HUES64 (cell line): ENCODE results near the gene OXT.

Experiments
- H3K27ac ChIP-seq: 2 replicates; pipeline ENCODE4 v1.7.0; 2013; ENCODE audit warnings: low read depth, low read length, inconsistent platforms
- H3K27me3 ChIP-seq: 2 replicates; pipeline ENCODE4 v1.6.1; 2013; ENCODE audit warnings: mild to moderate bottlenecking, low read length; ENCODE audit not compliant: insufficient read depth
- H3K36me3 ChIP-seq: 2 replicates; pipeline ENCODE4 v1.6.1; 2013; ENCODE audit warnings: mild to moderate bottlenecking, low read length; ENCODE audit not compliant: insufficient read depth
- H3K4me1 ChIP-seq: 2 replicates; pipeline ENCODE4 v1.6.1; 2013; ENCODE audit warnings: mild to moderate bottlenecking, low read length, moderate library complexity; ENCODE audit not compliant: insufficient read depth
- H3K4me3 ChIP-seq: 2 replicates; pipeline ENCODE4 v1.5.1; 2013; ENCODE audit warnings: mild to moderate bottlenecking, low read length, moderate library complexity
- H3K9ac ChIP-seq: 2 replicates; pipeline ENCODE4 v1.6.1; 2013; ENCODE audit warnings: mild to moderate bottlenecking, low read depth, low read length
- H3K9me3 ChIP-seq: 2 replicates; pipeline ENCODE4 v1.6.1; 2013; ENCODE audit warnings: low read depth, low read length; ENCODE audit not compliant: insufficient read depth
- WGBS: fragments of 150-250, 120-280 bp; methylation state at CpG from one replicate; pipeline ENCODE4 v1.1.7; 2013; ENCODE audit warnings: missing lambda C conversion rate; 5-methylcytosine and 5-hydroxymethylcytosine counted together

Gene OXT

GRCh38 chr20:3092611-3093379 is 21.4 kb downstream of the OXT start:
- H3K36me3 ChIP-seq: no peaks in the 10 kb centered on the region
- H3K27ac ChIP-seq: no peak overlapping the region
- H3K9me3 ChIP-seq: no peaks in the 10 kb centered on the region
- 13% methylated on average over 81 of the region's 81 CpGs for WGBS
- peak overlapping the region; percentile 75 for H3K9ac ChIP-seq
- no peaks in the 10 kb centered on the region for H3K4me1 ChIP-seq
- H3K27me3 ChIP-seq: peaks cover 39% of the 10 kb centered on the region
- H3K4me3 ChIP-seq: peak overlapping the region; percentile 56

GRCh38 chr20:3093861-3094361 is 22.5 kb downstream of the OXT start:
- H3K36me3 ChIP-seq: no peaks in the 10 kb centered on the region
- H3K9ac ChIP-seq: no peak overlapping the region
- no peaks in the 10 kb centered on the region for H3K9me3 ChIP-seq
- H3K27ac ChIP-seq: no peak overlapping the region
- peaks cover 39% of the 10 kb centered on the region for H3K27me3 ChIP-seq
- H3K4me1 ChIP-seq: no peaks in the 10 kb centered on the region
- no peak overlapping the region for H3K4me3 ChIP-seq
- WGBS: 92% methylated on average over 9 of the region's 10 CpGs

GRCh38 chr20:3094848-3095629 is 23.6 kb downstream of the OXT start:
- H3K27me3 ChIP-seq: peaks cover 35% of the 10 kb centered on the region
- H3K9me3 ChIP-seq: no peaks in the 10 kb centered on the region
- no peaks in the 10 kb centered on the region for H3K4me1 ChIP-seq
- WGBS: 92% methylated on average over 13 of the region's 13 CpGs
- H3K27ac ChIP-seq: no peak overlapping the region
- no peaks in the 10 kb centered on the region for H3K36me3 ChIP-seq
- no peak overlapping the region for H3K4me3 ChIP-seq
- no peak overlapping the region for H3K9ac ChIP-seq

- no peaks in the 10 kb centered on the region for H3K36me3 ChIP-seq
- no peak overlapping the region for H3K27ac ChIP-seq
- no peak overlapping the region for H3K9ac ChIP-seq
- H3K9me3 ChIP-seq: no peaks in the 10 kb centered on the region
- no peaks in the 10 kb centered on the region for H3K4me1 ChIP-seq
- no peaks in the 10 kb centered on the region for H3K27me3 ChIP-seq
- WGBS: 93% methylated on average over 7 of the region's 7 CpGs
- H3K4me3 ChIP-seq: no peak overlapping the region
These were observed 29.1 kb downstream of the OXT start for GRCh38 chr20:3100480-3100879.

GRCh38 chr20:3101251-3101650 is 29.8 kb downstream of the OXT start:
- 94% methylated on average over 6 of the region's 6 CpGs for WGBS
- no peaks in the 10 kb centered on the region for H3K4me1 ChIP-seq
- H3K4me3 ChIP-seq: no peak overlapping the region
- H3K27me3 ChIP-seq: no peaks in the 10 kb centered on the region
- H3K9ac ChIP-seq: no peak overlapping the region
- H3K9me3 ChIP-seq: no peaks in the 10 kb centered on the region
- no peaks in the 10 kb centered on the region for H3K36me3 ChIP-seq
- H3K27ac ChIP-seq: no peak overlapping the region

- 96% methylated on average over 21 of the region's 21 CpGs for WGBS
- Histone ChIP-seq H3K27ac (no peak overlapping the region), H3K27me3 (no peaks in the 10 kb centered on the region), H3K36me3 (no peaks in the 10 kb centered on the region), H3K9ac (no peak overlapping the region), H3K4me3 (no peak overlapping the region), H3K4me1 (no peaks in the 10 kb centered on the region), H3K9me3 (no peaks in the 10 kb centered on the region)
These were observed 30.5 kb downstream of the OXT start for GRCh38 chr20:3101737-3102574.

- Histone ChIP-seq H3K4me1 (no peaks in the 10 kb centered on the region), H3K9ac (no peak overlapping the region), H3K4me3 (no peak overlapping the region), H3K27me3 (no peaks in the 10 kb centered on the region), H3K27ac (no peak overlapping the region), H3K9me3 (no peaks in the 10 kb centered on the region), H3K36me3 (no peaks in the 10 kb centered on the region)
- WGBS: 89% methylated on average over 13 of the region's 13 CpGs
These were observed 31.4 kb downstream of the OXT start for GRCh38 chr20:3102575-3103368.

GRCh38 chr20:3103369-3104032 is 32.1 kb downstream of the OXT start:
- H3K9me3 ChIP-seq: no peaks in the 10 kb centered on the region
- no peaks in the 10 kb centered on the region for H3K36me3 ChIP-seq
- H3K4me1 ChIP-seq: no peaks in the 10 kb centered on the region
- H3K9ac ChIP-seq: no peak overlapping the region
- H3K4me3 ChIP-seq: no peak overlapping the region
- no peaks in the 10 kb centered on the region for H3K27me3 ChIP-seq
- WGBS: 90% methylated on average over 3 of the region's 3 CpGs
- no peak overlapping the region for H3K27ac ChIP-seq

GRCh38 chr20:3105256-3106137 is 34.1 kb downstream of the OXT start:
- Histone ChIP-seq H3K4me3 (no peak overlapping the region), H3K9ac (no peak overlapping the region), H3K36me3 (0 out of 2 replicates have a peak, but pooled peaks cover 2% of the 10 kb centered on the region), H3K9me3 (no peaks in the 10 kb centered on the region), H3K4me1 (no peaks in the 10 kb centered on the region), H3K27ac (no peak overlapping the region), H3K27me3 (no peaks in the 10 kb centered on the region)
- 93% methylated on average over 17 of the region's 18 CpGs for WGBS
